WI38 (cell line): ENCODE measurements around the gene WASHC2A.
"Not testable (repeated sequence)": the region's sequence is repeated elsewhere in the genome, so short reads cannot be mapped to it uniquely, and the experiment has no call there.

Experiments used
- H3K4me3 ChIP-seq: 2 replicates; pipeline ENCODE4 v1.5.1; 2011; ENCODE audit warnings: low read depth, mild to moderate bottlenecking, control low read depth, low read length
- TF ChIP-seq, protein P1 (sequence below): IDR thresholded peaks from 2 replicates; pipeline ENCODE4 v1.5.1; 2012; ENCODE audit warnings: low read depth, mild to moderate bottlenecking, control low read depth, low read length

Gene WASHC2A

DNA sequence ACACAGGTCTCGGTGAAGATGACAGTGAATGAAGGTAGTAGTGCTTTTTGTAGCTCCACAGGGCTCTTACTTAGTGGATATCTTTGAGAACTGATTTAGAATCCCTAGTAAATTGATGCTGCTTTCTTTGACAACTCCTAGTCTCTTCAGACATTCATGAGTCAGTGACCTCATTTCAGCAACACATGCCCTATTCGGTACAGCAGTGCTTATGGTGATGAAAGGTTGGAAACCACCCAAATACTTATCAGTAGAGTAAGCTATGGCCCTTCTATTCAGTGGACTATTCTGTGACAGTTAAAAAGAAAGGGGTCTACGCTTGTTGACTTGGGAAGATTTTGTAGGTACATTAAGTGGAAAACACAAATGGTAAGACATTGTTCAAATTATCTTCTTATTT, 29.0 kb downstream of the WASHC2A start:
- H3K4me3 ChIP-seq = not testable (repeated sequence)

DNA sequence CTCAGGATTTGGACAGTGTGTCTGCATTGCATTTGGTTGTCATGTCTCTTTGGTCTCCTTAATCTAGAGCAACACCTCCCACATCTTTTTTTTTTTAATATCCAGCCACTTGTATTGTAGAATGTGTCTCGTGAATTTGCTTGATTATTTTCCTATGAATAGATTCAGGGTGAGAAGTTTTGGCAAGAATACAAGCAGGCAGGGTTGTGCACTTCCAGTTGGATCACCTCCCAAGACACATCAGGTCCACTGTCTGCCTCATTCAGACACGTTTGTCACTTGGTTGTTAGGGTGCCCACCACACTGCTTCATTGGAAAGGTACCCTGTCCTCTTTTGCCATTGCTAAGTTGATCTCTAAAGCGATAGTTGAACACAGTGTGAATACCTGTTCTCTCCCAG, 30.9 kb downstream of the WASHC2A start:
- H3K4me3 ChIP-seq = not testable (repeated sequence)

- not testable (repeated sequence) for H3K4me3 ChIP-seq
Measured at GRCh38 chr10:50101139-50101582, 33.4 kb downstream of the WASHC2A start.

DNA sequence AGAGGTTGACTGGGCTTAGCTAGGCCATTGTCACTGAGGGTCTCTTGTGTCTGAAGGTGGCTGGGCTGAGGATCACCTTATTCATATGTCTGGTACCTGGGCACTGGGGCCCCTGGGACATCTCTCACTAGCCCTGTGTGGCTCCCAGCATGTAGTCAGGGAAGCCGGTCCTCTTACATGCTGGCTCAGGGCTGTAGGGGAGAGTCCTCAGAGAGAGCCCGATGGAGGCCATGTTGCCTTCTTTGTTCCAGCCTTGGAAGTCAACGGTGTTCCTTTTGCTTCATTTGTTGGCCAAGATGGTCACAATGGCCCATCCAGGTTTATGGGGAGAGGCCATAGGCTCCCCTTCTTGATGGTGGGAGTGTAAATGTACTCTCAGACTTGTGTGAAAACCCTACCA, 34.0 kb downstream of the WASHC2A start:
- H3K4me3 ChIP-seq = not testable (repeated sequence)

DNA sequence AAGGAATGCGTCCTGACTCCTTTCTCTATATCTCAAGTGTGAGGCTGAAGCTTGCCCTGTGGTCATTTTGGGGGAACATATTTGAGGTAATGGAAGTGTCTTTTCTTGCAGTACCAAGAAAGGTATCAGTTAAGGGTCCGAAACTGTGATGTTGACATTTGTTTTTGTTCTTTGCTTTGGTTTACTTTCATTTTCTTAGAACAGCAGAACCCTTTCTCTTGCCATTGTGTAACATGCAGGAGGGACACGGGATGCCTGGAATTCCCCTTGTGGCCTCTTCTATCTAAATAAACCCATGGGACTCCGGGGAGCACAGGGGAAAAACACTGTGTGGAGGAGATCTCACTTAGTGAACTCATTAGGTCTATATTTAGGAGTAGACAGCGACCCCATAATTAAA, 34.5 kb downstream of the WASHC2A start:
- not testable (repeated sequence) for H3K4me3 ChIP-seq

GRCh38 chr10:50108999-50109698, 41.4 kb downstream of the WASHC2A start:
- not testable (repeated sequence) for H3K4me3 ChIP-seq

DNA sequence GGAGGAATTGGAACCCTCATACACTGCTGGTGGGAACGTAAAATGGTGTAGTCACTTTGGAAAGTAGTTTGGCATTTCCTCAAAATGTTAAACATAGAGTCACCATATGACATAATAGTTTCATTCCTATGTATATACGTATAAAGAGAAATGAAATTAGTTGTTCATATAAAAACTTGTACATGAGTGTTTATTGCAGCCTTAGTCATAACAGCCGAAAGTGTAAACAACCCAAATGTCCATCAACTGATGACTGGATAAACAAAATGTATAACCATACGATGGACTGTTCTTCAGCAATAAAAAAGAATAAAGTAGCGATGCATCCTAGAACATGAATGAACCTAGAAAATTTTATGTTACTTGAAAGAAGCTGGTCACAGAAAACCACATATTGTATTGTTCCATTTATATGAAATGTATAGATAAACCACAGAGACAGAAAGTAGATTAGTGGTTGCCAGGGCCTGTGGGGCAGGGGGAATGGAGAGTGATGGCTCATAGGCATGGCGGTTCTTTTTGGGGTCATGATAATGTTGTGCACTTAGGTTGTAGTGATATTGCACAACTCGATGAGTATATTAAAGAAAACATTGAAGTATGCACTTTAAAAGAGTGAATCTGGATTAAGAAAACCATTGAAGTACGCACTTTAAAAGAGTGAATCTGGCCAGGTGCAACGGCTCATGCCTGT, 44.8 kb downstream of the WASHC2A start:
- H3K4me3 ChIP-seq = not testable (repeated sequence)

DNA sequence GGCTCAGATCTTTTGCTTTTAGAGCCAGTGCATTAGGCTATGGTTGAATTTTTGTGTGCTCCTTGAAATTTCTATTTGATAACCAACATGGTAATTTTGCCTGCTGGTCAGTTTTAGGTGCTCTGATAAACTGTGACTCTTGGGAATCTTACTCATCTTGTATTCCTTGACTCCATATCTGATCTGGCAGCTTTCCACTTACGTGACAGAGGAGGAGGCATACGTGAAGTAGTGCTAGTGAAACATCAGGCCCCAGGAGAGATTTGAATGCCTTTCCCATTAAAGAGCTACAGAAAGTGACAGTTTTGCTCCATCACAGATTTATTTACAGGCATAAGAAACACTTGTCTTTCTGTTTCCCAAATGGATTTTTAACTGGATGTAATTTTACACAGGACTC, 59.0 kb downstream of the WASHC2A start:
- not testable (repeated sequence) for H3K4me3 ChIP-seq

- not testable (repeated sequence) for H3K4me3 ChIP-seq
Measured at GRCh38 chr10:50127770-50128292, 60.1 kb downstream of the WASHC2A start.

- not testable (repeated sequence) for H3K4me3 ChIP-seq
Measured at GRCh38 chr10:50131245-50131965, 63.7 kb downstream of the WASHC2A start.

DNA sequence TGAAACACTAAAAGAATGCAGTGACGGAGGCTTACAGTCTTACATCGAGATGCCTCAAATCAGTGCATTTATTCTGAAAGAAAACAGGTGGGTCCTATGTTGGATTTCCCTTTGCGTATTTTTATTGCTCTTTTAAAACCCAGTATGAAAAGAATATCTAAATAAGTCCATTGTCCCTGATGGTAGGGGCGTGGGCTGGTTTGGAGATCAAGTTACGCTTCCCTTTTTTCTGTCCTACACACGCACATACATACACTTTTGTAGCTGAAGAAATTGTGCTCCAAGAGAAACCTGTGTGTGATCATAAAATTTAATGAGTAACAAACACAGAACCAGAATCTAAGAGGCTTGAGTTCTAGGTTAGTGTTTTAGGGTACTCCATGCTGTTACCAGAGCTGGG, 64.6 kb downstream of the WASHC2A start:
- H3K4me3 ChIP-seq = not testable (repeated sequence)

DNA sequence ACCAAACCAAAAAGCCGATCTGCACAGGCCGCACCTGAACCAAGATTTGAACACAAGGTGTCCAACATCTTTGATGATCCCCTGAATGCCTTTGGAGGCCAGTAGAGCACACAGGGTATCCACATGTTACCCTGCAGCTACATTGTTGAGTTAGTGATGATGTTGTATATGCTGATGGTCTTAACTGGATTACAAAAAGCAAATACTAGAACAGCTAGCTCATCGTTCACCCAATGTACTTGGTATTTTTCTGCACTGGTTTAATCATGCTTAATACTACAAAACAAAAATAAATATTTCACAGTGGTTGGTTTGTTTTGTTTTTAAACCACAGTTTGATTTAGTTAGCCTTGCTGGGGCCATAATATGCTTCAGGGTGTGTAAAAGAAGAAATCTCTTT, 65.1 kb downstream of the WASHC2A start:
- not testable (repeated sequence) for H3K4me3 ChIP-seq

- not testable (repeated sequence) for H3K4me3 ChIP-seq
Measured at GRCh38 chr10:50143512-50144174, 75.9 kb downstream of the WASHC2A start.

- H3K4me3 ChIP-seq = not testable (repeated sequence)
Measured at GRCh38 chr10:50145575-50145974, 77.8 kb downstream of the WASHC2A start.

DNA sequence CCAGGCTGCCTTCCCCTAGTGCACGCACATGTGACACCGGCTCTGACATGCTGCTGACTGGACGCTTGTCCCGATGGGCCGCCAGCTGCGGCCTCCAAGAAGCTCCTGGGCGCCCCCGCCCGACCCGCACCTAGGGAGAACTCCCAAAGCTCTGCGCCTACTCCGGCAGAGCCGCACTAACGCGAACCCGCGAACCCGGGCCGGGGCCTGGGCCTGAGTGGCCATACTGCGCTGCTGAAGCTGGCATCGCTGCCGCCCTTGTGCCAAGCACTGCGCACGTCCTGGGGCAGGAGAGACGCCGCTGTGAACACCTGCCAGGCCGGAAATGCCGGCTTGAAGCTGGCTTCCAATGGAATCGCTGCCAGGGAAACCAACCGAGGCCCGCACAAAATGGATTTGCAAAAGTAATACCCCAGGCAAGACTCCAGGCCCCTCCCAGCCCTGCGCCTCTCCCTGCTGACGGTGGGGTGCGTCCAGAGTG, 85.1 kb downstream of the WASHC2A start:
- TF ChIP-seq, protein P1, sequence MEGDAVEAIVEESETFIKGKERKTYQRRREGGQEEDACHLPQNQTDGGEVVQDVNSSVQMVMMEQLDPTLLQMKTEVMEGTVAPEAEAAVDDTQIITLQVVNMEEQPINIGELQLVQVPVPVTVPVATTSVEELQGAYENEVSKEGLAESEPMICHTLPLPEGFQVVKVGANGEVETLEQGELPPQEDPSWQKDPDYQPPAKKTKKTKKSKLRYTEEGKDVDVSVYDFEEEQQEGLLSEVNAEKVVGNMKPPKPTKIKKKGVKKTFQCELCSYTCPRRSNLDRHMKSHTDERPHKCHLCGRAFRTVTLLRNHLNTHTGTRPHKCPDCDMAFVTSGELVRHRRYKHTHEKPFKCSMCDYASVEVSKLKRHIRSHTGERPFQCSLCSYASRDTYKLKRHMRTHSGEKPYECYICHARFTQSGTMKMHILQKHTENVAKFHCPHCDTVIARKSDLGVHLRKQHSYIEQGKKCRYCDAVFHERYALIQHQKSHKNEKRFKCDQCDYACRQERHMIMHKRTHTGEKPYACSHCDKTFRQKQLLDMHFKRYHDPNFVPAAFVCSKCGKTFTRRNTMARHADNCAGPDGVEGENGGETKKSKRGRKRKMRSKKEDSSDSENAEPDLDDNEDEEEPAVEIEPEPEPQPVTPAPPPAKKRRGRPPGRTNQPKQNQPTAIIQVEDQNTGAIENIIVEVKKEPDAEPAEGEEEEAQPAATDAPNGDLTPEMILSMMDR = no peak
- H3K4me3 ChIP-seq = no peak overlapping the region

DNA sequence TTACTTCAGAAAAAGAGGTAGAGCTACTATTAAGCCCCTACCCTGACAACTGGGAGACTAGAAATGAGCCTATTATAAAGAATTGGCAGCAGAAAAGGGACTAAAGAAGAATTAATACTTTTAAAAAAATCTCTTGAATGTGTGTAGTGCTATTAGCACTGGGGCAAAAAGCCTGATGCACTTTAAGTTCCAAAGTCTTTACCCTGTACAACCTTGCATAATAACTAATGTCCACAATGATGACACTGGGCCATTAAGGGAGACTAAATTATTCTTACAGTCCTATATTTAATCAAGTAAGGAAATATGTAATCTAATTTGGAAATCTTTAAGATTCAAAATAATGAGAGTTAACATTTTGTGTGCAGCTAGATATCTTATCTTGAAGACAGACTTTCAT, 90.1 kb downstream of the WASHC2A start:
- not testable (repeated sequence) for H3K4me3 ChIP-seq

- not testable (repeated sequence) for H3K4me3 ChIP-seq
Measured at GRCh38 chr10:50159856-50160255, 92.1 kb downstream of the WASHC2A start.

DNA sequence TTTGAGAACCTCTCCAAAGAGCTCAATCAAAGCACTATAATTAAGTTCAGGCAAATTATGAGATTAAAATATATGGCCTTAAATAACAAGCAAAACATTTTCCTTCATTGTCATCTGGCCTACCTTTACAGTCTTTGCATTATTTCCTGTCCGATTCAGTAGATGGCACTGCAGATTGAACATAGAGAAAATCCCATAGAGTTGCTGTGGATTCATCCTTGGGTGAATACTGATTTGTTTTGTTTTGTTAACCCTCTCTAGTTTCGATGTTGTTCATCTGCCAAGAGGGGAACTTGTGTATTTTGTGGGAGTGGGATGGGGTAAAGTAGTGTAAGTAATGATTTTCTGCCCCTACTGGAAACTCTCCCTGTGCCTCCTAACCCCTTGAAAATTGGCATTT, 97.3 kb downstream of the WASHC2A start:
- H3K4me3 ChIP-seq = not testable (repeated sequence)

DNA sequence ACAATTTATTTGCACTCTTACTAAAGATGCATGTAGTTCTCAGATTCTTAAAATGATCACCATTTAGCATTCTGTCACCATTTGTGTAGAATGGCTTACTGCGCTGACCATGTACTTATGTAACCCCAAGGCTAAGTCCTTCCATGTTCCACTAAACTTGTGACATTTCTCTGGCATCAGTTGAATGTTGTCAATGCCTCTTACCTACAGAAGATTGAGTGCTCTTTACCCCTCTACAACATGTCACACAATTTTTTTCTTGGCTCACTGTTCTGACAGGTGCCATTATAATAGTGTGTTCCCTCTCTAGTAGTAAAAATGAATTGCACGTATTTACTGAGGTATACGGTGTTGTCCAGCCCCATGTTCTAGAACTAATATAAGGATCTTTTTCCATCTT, 100.1 kb downstream of the WASHC2A start:
- H3K4me3 ChIP-seq = not testable (repeated sequence)
